ENCODE results near the gene BMI1.

DNA sequence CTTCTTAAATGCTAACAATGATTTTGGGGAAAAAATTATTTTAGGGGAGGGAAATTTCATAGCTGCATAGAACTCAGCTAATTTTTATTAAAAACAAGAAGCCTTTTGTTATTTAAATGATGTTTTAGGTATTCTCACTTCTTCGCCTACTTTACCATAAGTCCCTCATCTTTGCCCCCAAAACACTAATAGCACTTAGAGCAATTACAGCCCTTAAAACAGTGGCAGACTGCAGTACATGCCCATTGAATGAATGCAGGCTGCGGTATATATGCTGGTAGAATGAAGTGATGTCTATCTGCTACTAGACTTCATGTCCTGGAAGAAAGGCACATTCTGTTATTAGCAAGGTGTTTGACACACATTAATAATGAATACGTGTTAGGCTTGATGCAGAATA is 21.5 kb downstream of the BMI1 start:
- TF ChIP-seq, protein P1, sequence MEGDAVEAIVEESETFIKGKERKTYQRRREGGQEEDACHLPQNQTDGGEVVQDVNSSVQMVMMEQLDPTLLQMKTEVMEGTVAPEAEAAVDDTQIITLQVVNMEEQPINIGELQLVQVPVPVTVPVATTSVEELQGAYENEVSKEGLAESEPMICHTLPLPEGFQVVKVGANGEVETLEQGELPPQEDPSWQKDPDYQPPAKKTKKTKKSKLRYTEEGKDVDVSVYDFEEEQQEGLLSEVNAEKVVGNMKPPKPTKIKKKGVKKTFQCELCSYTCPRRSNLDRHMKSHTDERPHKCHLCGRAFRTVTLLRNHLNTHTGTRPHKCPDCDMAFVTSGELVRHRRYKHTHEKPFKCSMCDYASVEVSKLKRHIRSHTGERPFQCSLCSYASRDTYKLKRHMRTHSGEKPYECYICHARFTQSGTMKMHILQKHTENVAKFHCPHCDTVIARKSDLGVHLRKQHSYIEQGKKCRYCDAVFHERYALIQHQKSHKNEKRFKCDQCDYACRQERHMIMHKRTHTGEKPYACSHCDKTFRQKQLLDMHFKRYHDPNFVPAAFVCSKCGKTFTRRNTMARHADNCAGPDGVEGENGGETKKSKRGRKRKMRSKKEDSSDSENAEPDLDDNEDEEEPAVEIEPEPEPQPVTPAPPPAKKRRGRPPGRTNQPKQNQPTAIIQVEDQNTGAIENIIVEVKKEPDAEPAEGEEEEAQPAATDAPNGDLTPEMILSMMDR (IDR thresholded peaks at IDR 0.05; ENCODE audit: low read depth, low read length, missing input control), result no peak
- no peak for TF ChIP-seq SP1 (IDR thresholded peaks at IDR 0.05)
- TF ChIP-seq RXRA (IDR thresholded peaks at IDR 0.05), result no peak
- TF ChIP-seq, protein P2, sequence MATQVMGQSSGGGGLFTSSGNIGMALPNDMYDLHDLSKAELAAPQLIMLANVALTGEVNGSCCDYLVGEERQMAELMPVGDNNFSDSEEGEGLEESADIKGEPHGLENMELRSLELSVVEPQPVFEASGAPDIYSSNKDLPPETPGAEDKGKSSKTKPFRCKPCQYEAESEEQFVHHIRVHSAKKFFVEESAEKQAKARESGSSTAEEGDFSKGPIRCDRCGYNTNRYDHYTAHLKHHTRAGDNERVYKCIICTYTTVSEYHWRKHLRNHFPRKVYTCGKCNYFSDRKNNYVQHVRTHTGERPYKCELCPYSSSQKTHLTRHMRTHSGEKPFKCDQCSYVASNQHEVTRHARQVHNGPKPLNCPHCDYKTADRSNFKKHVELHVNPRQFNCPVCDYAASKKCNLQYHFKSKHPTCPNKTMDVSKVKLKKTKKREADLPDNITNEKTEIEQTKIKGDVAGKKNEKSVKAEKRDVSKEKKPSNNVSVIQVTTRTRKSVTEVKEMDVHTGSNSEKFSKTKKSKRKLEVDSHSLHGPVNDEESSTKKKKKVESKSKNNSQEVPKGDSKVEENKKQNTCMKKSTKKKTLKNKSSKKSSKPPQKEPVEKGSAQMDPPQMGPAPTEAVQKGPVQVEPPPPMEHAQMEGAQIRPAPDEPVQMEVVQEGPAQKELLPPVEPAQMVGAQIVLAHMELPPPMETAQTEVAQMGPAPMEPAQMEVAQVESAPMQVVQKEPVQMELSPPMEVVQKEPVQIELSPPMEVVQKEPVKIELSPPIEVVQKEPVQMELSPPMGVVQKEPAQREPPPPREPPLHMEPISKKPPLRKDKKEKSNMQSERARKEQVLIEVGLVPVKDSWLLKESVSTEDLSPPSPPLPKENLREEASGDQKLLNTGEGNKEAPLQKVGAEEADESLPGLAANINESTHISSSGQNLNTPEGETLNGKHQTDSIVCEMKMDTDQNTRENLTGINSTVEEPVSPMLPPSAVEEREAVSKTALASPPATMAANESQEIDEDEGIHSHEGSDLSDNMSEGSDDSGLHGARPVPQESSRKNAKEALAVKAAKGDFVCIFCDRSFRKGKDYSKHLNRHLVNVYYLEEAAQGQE (IDR thresholded peaks at IDR 0.05), result no peak
- no peak for TF ChIP-seq TAF1 (conservative IDR thresholded peaks at IDR 0.05)
